Measurements from ENCODE around the gene PRPH.
A peak's percentile ranks its signal among the peaks of the same experiment; 100 is the strongest.
"Not testable (repeated sequence)": the region's sequence is repeated elsewhere in the genome, so short reads cannot be mapped to it uniquely, and the experiment has no call there.

PRPH gene

DNA sequence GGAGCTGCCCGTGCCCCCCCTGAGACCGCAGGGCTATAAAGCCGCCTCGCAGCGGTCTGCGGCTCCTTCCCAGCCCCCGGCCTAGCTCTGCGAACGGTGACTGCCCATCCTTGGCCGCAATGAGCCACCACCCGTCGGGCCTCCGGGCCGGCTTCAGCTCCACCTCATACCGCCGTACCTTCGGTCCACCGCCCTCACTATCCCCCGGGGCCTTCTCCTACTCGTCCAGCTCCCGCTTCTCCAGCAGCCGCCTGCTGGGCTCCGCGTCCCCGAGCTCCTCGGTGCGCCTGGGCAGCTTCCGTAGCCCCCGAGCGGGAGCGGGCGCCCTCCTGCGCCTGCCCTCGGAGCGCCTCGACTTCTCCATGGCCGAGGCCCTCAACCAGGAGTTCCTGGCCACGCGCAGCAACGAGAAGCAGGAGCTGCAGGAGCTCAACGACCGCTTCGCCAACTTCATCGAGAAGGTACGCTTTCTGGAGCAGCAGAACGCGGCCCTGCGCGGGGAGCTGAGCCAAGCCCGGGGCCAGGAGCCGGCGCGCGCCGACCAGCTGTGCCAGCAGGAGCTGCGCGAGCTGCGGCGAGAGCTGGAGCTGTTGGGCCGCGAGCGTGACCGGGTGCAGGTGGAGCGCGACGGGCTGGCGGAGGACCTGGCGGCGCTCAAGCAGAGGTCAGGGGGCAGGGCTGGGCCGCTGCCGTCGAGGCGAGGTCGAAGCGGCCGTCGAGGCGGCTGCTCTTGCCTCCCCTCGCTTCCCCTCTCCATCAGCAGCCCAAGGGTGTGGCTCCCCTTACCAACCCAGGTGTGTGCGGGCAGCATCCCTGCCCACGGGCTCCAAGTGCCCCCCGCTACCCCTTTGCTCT lies at the start of gene PRPH:
Gene PRPH (plus strand): TSS at position 66 of the 855 bp plus-strand sequence. CDS start 54 bp downstream, at position 120.
- Mint-ChIP-seq H3K27ac (no peak within 1 kb of the TSS), H3K9me3 (no peaks in the 10 kb centered on the region), H3K4me3 (no peak within 1 kb of the TSS), H3K4me1 (ENCODE audit: low read depth) (peaks cover 16% of the 10 kb centered on the region), H3K36me3 (ENCODE audit: low read depth) (no peaks in the 10 kb centered on the region), H3K27me3 (ENCODE audit: low read depth) (peaks cover 55% of the 10 kb centered on the region)

DNA sequence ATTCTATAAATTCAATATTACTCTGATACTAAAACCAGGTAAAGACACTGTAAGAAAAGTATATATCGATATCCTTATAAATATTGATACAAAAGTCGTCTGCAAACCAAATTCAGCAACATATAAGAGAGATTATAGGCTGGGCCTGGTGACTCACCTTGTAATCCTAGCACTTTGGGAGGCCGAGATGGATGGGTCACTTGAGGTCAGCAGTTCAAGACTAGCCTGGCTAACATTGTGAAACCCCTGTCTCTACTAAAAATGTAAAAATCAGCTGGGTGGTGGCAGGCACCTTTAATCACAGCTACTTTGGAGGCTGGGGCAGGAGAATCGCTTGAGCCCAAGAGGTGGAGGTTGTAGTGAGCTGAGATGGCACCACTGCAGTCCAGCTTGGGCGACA lies 43.6 kb upstream of the PRPH start:
- Mint-ChIP-seq H3K4me3 (no peak overlapping the region), H3K27me3 (ENCODE audit: low read depth) (no peaks in the 10 kb centered on the region), H3K36me3 (ENCODE audit: low read depth) (no peaks in the 10 kb centered on the region), H3K4me1 (ENCODE audit: low read depth) (no peaks in the 10 kb centered on the region), H3K27ac (no peak overlapping the region), H3K9me3 (no peaks in the 10 kb centered on the region)

- Mint-ChIP-seq H3K27ac (no peak overlapping the region), H3K4me1 (ENCODE audit: low read depth) (no peaks in the 10 kb centered on the region), H3K4me3 (no peak overlapping the region), H3K27me3 (ENCODE audit: low read depth) (no peaks in the 10 kb centered on the region), H3K36me3 (ENCODE audit: low read depth) (no peaks in the 10 kb centered on the region), H3K9me3 (no peaks in the 10 kb centered on the region)
Measured at GRCh38 chr12:49253033-49253623, 41.8 kb upstream of the PRPH start.

DNA sequence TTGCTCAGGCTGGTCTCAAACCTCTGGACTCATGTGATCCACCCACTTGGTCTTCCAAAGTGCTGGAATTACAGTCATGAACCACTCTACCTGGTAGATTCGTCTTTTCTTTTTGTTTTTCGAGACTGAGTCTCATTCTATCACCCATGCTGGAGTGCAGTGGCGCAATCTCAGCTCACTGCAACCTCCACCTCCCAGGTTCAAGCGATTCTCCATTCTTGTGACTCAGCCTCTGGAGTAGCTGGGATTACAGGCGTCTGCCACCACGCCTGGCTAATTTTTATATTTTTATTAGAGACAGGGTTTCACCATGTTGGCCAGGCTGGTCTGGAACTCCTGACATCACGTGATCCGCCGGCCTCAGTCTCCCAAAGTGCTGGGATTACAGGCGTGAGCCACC lies 39.5 kb upstream of the PRPH start:
- H3K27me3 Mint-ChIP-seq (ENCODE audit: low read depth); H3K4me1 Mint-ChIP-seq (ENCODE audit: low read depth); H3K4me3 Mint-ChIP-seq; H3K9me3 Mint-ChIP-seq; H3K36me3 Mint-ChIP-seq (ENCODE audit: low read depth); H3K27ac Mint-ChIP-seq: not testable (repeated sequence)

DNA sequence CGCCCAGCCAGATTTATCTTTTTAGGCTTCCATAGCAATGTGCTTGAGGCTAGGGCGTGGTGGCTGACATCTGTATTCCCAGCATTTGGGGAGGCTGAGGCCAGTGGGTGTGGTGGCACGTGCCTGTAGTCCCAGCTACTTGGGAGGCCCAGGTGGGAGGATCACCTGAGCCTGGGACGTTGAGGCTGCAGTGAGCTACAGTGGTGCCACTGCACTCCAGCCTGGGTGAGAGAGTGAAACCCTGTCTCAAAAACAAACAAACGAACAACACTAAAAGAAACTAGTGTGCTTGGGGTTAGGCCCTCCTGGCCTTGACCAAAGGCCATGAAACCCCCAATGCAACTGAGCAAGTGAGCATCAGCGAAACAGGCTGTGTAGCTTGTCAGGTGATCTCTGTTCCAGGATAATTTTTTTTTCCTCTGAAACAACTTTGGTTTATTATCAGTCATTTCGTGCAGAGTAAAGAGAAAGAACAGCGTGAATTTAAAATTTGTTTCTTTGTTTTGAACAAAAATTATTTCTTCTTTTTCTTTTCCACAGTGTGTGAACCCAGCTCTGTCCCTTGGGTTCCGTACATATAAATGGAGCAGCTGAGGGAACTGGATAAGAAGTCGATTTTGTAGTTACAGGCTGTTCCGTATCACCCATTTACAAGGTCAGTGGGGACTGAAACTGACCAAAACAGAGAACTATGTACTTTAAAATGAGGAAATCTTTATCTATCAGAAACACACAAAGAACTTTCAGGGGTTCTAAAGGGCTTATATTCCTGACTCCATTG lies 38.9 kb upstream of the PRPH start:
- Mint-ChIP-seq H3K9me3 (no peaks in the 10 kb centered on the region), H3K27me3 (ENCODE audit: low read depth) (no peaks in the 10 kb centered on the region), H3K27ac (no peak overlapping the region), H3K4me3 (no peak overlapping the region), H3K36me3 (ENCODE audit: low read depth) (no peaks in the 10 kb centered on the region), H3K4me1 (ENCODE audit: low read depth) (no peaks in the 10 kb centered on the region)

DNA sequence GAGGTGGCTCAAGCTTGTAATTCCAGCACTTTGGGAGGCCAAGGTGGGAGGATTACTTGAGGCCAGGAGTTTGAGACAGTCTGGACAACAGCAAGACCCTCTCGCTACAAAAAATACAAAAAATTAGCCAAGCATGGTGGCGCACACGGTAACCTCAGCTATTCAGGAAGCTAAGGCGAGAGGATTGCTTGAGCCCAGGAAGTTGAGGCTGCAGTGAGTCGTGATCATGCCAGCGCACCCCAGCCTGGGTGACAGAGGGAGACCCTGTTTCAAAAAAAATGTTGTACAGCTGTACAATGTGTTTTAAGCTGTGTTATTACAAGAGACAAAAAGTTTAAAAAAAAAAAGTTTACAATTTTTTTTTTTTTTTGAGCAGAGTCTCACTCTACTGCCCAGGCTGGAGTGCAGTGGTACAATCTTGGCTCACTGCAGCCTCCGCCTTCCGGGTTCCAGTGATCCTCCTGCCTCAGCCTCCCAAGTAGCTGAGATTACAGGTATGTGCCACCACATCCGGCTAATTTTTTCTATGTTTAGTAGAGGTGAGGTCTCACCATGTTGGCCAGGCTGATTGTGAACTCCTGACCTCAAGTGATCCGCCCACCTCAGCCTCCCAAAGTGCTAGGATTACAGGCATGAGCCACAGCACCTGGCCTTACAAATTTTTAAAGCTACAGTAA lies 37.3 kb upstream of the PRPH start:
- H3K4me3 Mint-ChIP-seq; H3K9me3 Mint-ChIP-seq; H3K36me3 Mint-ChIP-seq (ENCODE audit: low read depth); H3K27ac Mint-ChIP-seq; H3K27me3 Mint-ChIP-seq (ENCODE audit: low read depth); H3K4me1 Mint-ChIP-seq (ENCODE audit: low read depth): not testable (repeated sequence)

- Mint-ChIP-seq H3K4me3 (no peak overlapping the region), H3K9me3 (no peaks in the 10 kb centered on the region), H3K27me3 (ENCODE audit: low read depth) (no peaks in the 10 kb centered on the region), H3K4me1 (ENCODE audit: low read depth) (peaks cover 10% of the 10 kb centered on the region), H3K36me3 (ENCODE audit: low read depth) (peaks cover 4% of the 10 kb centered on the region), H3K27ac (no peak overlapping the region)
Measured at GRCh38 chr12:49259452-49259851, 35.5 kb upstream of the PRPH start.

- H3K36me3 Mint-ChIP-seq (ENCODE audit: low read depth): peaks cover 4% of the 10 kb centered on the region
- H3K9me3 Mint-ChIP-seq: no peaks in the 10 kb centered on the region
- H3K27ac Mint-ChIP-seq: no peak overlapping the region
- no peak overlapping the region for H3K4me3 Mint-ChIP-seq
- H3K27me3 Mint-ChIP-seq (ENCODE audit: low read depth): no peaks in the 10 kb centered on the region
- H3K4me1 Mint-ChIP-seq (ENCODE audit: low read depth): peaks cover 10% of the 10 kb centered on the region
Measured at GRCh38 chr12:49260166-49260565, 34.8 kb upstream of the PRPH start.

DNA sequence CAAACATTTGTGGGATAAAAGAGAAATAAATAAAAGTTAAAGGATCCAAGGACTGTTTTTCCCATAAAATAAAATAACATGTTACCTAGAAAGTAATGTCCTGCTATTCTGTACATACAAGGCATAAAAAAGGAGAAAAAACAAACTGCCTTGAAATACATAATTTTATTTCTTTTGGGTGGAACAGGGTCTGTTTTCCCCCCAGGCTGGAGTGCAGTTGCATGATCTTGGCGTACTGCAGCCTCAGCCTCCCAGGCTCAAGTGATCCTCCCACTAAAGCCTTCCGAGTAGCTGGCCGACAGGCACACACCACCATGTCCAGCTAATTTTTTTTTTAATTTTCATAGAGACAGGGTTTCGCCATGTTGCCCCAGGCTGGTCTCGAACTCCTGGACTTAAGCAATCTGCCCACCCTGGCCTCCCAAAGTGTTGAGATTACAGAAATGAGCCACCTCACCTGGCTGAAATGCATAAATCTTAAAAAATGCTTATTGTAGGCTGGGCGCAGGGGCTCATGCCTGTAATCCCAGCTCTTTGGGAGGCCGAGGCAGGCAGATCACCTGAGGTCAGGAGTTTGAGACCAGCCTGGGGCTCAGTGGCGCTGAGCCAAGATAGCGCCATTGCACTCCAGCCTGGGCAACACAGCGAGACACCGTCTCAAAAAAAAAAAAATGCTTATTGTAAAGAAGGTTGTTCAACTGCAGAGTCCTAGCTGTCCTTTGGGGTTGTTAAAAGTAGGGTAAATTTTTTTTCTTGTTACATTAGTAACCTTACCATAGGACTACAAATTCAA lies 34.2 kb upstream of the PRPH start:
- Mint-ChIP-seq H3K9me3 (no peaks in the 10 kb centered on the region), H3K4me1 (ENCODE audit: low read depth) (peaks cover 13% of the 10 kb centered on the region), H3K27me3 (ENCODE audit: low read depth) (no peaks in the 10 kb centered on the region), H3K27ac (no peak overlapping the region), H3K36me3 (ENCODE audit: low read depth) (peaks cover 7% of the 10 kb centered on the region), H3K4me3 (no peak overlapping the region)

- no peak overlapping the region for H3K27ac Mint-ChIP-seq
- H3K9me3 Mint-ChIP-seq: no peaks in the 10 kb centered on the region
- H3K4me3 Mint-ChIP-seq: no peak overlapping the region
- H3K27me3 Mint-ChIP-seq (ENCODE audit: low read depth): no peaks in the 10 kb centered on the region
- peaks cover 7% of the 10 kb centered on the region for H3K36me3 Mint-ChIP-seq (ENCODE audit: low read depth)
- H3K4me1 Mint-ChIP-seq (ENCODE audit: low read depth): peaks cover 16% of the 10 kb centered on the region
Measured at GRCh38 chr12:49261721-49262120, 33.2 kb upstream of the PRPH start.

DNA sequence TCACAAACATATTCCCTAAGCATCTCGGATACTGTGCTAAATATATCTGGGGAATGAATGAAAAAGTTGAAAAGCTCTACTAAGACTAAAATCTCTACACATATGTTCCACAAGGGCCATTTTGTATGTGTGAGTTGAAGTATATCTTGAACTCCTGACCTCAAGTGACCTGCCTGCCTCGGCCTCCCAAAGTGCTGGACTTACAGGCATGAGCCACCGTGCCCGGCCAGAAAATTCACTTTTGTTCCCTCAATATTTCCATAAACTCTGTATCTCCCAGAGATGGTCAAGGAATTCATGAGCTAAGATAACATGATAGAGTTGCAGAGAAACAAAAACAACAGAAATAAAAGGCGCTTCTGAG lies 31.6 kb upstream of the PRPH start:
- H3K4me3 Mint-ChIP-seq: peak overlapping the region; percentile 91
- peaks cover 22% of the 10 kb centered on the region for H3K4me1 Mint-ChIP-seq (ENCODE audit: low read depth)
- H3K9me3 Mint-ChIP-seq: no peaks in the 10 kb centered on the region
- peak overlapping the region; percentile 2 for H3K27ac Mint-ChIP-seq
- H3K36me3 Mint-ChIP-seq (ENCODE audit: low read depth): peaks cover 9% of the 10 kb centered on the region
- no peaks in the 10 kb centered on the region for H3K27me3 Mint-ChIP-seq (ENCODE audit: low read depth)

DNA sequence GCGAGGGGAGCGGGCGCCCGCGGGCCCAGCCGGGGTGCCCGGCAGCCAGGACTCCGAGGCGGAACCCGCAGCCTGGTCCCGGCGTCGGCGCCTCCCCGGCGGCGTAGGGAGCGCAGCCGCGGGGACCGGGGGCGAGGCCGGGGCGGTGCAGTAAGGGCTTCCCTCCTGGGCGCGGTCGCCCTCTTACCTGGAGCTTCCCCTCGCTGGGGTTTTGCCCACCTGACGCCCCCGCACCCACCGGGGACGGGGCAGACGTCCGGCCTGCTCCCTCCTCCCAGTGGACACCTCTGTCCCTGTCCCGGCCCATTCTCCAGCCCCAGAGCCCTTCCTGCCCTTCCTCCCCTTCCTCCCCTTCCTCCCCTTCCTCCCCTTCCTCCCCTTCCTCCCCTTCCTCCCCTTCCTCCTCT lies 30.5 kb upstream of the PRPH start:
- H3K27me3 Mint-ChIP-seq (ENCODE audit: low read depth): no peaks in the 10 kb centered on the region
- H3K27ac Mint-ChIP-seq: peak overlapping the region; percentile 94
- no peaks in the 10 kb centered on the region for H3K9me3 Mint-ChIP-seq
- peaks cover 14% of the 10 kb centered on the region for H3K36me3 Mint-ChIP-seq (ENCODE audit: low read depth)
- peak overlapping the region; percentile 92 for H3K4me3 Mint-ChIP-seq
- peaks cover 24% of the 10 kb centered on the region for H3K4me1 Mint-ChIP-seq (ENCODE audit: low read depth)

DNA sequence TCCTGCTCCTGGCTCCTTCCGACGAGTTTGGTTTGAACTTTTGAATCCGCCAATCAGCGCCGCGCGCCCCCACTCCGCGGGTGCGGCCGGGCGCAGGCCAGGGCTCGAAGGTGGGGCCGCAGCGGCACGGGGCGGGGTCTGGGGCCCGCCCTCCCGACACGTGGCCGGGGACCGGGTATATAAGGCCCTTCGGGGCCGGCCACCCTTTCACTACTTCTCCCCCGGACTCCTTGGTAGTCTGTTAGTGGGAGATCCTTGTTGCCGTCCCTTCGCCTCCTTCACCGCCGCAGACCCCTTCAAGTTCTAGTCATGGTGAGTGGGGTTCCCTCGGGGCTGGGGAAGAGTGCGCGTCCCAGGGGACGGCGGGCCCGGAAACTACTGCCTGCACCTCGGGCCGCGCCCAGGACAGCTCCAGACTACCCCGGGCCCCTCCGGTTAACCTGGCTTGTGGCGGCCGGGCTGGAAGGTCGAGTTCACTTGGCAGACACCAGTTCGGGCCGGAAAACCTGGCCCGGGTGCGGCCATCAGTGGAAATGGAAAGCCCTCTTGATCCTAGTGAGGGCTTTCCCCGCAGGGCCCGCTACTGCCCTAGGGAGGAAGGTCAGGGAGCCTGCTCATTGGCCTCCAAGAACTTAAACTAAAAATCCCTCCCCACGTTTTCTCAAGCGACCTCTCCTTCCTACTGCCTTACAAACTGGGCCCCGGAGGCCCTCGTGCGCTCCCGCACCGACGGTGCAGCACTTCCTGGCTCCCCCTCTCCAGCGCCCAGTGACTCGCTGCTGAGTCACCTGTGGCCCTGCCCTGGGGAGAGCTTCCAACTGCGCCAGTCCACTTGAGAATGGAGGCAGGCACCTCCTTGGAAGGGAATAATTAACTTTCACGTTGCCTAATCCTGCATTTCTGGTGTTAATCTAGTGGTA lies 29.8 kb upstream of the PRPH start, which contains the start of gene TUBA1C:
Gene TUBA1C (plus strand): TSS at position 210 of the 920 bp plus-strand sequence. CDS start 100 bp downstream, at position 310.
- Mint-ChIP-seq H3K4me1 (ENCODE audit: low read depth) (peaks cover 30% of the 10 kb centered on the region), H3K27me3 (ENCODE audit: low read depth) (no peaks in the 10 kb centered on the region), H3K9me3 (no peaks in the 10 kb centered on the region), H3K36me3 (ENCODE audit: low read depth) (peaks cover 21% of the 10 kb centered on the region), H3K27ac (peak within 1 kb of the TSS; percentile 94), H3K4me3 (peak within 1 kb of the TSS; percentile 92)

Data from T-helper 1 cell treated with Interleukin-12 subunit alpha and Interleukin-12 subunit beta and Interleukin-4 antibody, amounts not matched to agents 30 μg/mL and 1 μg/mL, for 36 hours (primary cell).